ENCODE data around the gene PACSIN1.

The PACSIN1 gene

DNA sequence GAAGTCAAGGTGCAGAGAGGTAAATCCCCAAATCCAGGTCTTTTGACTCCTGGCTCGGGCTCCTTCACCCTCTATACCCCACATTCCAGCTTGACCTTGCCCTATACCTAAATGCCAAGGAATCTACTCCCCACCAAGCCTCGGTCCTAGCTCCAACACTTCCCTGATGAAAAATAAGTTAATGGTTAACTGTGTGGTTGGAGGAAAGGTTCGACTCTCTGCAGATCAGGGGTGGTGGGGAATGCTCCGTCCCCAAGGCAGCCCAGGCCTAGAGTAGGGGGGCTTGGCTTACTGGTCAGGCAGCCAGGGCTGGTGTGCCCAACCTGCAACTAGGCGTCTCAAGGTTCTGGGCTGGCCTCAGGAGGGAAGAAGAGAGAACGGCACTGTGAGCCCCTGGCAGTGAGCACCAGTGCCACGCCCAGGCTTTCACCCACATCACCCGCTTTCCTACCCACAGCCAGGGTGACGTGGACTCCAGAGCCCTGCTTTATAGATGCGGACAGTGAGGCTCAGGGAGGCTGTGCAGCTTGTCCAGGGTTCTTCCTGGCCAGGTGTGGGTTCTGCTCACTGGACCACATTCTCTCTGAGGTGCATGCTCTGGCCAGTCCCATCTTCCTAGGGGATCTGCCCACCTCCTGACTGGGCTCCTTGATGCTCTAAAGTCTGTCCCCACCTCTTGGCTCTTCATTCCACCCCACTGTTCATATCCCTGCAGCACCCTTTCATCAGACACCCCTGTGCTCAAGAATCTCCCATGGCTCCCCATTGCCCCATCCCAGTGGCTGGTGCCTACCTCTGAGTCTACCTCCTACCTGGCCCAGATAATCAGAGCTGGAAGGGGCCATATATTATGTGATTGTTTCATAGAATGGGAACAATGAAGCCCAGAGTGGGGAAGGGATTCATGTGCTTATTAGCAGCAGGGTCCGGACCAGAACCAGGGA lies 82.1 kb downstream of the PACSIN1 start:
- ATAC-seq: no peak

DNA sequence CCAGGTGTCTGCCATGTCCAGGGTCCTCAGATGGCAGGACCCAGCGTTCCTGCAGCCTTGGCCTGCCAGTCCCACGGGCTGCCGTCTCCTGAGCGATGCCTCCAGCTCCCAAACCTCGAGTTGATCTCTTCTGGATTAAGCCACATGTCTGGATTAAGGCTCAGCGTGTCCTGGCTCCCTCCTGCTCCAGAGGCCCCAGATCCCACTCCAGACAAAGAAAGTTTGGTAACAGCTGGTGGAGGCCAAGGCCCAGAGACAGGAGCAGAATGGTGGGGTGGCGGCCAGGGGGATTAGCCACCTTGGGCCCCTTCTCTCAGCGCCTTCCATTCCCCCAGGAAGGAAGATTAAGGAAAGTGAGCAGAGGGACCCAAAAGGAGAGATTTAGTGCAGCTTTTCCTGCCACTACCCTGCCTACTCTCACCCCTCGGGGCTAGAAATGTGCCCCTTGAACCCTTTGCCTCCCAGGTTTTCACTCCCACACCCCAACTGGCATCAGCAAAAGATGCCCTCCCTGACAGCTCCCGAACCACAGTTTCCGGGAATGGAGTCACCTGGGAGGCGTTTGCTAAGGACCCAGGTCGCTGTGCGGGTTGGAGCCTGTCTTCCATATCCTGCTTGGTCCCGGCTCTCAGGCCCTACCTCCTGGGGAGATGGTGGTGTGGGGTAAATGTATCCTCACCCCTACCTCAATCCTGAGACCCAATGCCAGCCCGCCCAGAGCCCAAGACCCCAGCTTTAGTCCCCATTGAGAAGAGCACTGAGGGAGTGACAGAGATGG lies 83.3 kb downstream of the PACSIN1 start:
- ATAC-seq: no peak

GRCh38 chr6:34549804-34550202 lies 83.9 kb downstream of the PACSIN1 start:
- ATAC-seq: no peak

DNA sequence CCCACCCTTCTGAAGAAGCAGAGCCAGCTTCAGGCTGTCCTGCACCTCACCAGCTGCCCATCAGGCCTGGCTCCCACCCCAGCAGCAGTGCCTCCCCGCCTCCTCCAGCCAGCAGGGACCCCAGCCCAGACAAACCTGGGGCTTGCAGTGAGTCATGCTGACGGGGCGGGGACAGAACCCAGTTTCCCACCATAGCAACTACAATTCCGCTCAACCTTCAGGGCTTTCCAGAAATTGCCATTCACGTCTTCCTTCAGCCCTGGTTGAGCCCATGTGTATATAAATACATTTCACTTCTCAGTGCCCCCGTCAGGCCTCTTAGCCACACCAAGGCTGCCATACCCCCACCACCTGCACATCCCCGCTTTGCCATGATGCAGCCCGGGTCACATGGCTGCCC lies 85.8 kb downstream of the PACSIN1 start:
- no peak for ATAC-seq

- ATAC-seq: no peak
Observed at GRCh38 chr6:34552620-34553019, 86.7 kb downstream of the PACSIN1 start.

DNA sequence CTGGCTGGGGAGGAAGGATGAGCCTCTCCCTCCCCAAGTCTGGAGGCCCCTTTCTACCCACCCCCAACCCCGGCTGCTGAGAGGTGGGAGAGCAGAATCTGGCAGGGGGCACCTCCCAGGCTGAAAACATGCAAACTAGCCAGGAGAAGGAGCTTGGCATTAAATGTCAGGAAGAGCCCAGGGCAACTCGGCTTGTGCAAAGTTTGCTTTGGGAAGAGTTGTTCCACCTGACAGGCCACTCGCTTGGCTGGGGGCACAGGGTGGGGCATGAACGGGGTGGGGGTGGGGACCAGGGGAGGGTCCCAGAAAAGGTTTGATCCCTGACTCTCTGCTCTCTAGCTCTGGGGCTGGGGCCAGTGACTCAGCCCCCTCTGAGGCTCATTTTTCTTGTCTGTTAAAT lies 87.3 kb downstream of the PACSIN1 start:
- no peak for ATAC-seq

DNA sequence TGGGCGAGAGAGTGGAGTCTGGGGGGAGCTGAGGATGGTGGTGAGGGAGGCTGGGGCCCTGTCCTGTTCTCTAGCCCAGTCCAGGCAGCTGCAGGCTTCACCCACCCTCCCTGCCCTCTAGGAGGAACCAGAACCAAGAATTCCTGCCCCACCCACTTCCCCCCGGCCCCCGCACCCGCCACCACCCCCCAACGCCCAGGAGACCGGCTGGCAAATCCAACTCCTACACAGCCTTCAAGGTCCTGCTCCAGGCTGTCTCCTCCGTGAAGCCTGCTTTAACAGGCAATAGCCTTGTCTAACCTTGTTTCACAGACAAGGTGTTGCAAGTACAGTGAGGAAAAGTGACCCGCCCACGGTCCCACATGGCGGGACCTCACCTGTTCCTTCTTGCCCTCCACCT lies 87.9 kb downstream of the PACSIN1 start:
- no peak for ATAC-seq

- ATAC-seq: no peak
Observed at GRCh38 chr6:34554291-34555006, 88.6 kb downstream of the PACSIN1 start.

DNA sequence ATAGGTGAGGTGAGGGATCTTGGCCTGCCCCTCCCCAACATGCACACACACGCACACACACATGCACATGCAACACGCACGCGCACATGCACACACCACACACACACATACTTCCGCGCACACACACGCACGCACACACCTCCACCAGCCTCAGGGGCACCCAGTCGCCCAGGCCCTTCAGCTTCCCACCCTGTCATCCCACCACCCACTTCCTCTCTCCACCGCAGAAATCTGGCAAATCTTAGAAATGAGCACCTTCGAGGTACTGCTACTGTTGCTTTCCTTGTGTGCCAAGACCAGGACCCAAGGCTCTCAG lies 89.1 kb downstream of the PACSIN1 start:
- ATAC-seq: no peak

DNA sequence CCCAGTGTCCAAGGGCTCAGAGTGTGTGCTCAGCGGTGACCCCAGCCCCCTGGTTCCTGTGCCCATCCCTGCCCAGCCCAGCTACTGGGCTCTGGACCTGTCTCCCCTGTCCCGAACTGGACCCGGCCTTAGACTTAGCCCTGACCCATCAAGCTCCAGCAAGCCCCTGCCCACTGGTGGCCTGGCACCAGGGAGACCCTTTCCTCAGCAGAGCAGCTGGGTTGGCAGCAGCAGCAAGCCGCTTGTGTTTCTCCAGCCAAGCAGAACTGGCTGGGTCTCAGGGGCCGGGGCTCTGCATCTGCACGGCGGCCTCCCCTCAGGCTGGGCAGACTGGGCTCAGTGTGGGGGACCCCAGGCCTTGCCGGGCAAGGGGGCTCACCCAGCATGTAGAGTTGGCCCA lies 89.5 kb downstream of the PACSIN1 start:
- no peak for ATAC-seq

DNA sequence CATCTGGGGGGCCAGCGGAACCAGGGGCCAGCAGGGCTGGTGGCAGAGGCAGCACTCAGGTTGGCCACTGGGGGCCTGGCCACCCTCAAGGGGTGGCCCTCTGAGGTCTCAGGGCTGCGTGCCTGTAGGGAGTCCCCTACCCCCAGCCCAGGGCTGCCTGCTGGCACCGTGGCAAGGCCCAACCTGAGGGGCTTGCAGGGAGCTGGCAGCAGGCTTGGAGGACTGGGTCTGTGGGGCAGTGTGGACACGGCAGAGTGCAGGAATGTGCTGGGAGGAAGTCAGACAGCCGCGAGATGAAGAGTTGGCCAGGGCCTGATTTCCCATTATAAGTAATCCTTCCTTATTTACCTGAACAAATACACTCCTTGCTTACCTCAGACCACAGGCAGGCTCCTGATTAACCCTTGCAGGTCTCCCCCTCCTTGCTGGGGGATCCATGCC lies 90.2 kb downstream of the PACSIN1 start, which contains the start of gene SPDEF:
Gene SPDEF (minus strand): TSS at position 299 of the 441 bp plus-strand sequence. CDS start 11,874 bp downstream, outside the sequence.
- ATAC-seq: no peak

DNA sequence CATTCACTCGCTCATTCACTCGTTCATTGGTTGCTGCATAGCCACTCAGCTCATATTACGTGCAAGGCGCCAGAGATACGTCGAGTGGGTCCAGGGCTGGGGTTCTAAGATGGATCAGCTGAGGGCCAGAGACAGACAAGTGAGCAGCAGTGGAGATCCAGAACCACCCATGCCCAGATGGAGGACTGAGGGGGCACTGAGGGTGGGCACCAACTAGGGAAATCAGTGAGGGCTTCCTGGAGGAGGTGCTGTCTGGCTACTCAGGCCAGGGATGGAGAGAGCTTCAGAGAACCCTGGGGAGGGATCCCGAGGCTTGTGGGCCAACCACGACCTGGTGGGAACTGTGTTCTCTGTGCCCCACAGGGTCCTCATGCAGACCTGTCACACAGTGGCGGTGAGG lies 90.6 kb downstream of the PACSIN1 start:
- ATAC-seq: no peak

GRCh38 chr6:34557228-34557627 lies 91.4 kb downstream of the PACSIN1 start:
- ATAC-seq: no peak

DNA sequence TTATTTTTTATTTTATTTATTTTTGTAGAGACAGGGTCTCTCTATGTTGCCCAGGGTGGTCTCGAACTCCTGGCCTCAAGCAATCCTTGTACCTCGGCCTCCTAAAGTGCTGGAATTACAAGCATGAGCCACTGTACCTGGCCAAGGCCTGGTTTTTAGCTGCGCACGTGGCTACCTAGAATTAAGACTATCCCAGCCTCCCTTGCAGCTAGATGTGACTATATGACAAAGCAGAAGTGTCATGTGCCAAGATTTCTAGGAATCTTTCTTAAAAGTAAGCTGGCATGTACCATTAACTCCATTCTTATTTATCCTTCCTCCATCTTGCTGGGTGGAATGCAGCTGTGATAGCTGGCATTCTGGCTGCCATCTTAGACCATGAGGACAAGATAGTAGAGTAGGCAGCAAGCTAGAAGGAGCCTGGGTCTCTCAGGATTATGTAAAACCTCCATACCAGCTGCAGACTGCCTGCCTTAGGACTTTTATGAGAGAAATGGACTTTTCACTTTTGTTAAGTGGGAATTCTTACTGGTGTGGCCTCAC lies 92.4 kb downstream of the PACSIN1 start:
- ATAC-seq: no peak

DNA sequence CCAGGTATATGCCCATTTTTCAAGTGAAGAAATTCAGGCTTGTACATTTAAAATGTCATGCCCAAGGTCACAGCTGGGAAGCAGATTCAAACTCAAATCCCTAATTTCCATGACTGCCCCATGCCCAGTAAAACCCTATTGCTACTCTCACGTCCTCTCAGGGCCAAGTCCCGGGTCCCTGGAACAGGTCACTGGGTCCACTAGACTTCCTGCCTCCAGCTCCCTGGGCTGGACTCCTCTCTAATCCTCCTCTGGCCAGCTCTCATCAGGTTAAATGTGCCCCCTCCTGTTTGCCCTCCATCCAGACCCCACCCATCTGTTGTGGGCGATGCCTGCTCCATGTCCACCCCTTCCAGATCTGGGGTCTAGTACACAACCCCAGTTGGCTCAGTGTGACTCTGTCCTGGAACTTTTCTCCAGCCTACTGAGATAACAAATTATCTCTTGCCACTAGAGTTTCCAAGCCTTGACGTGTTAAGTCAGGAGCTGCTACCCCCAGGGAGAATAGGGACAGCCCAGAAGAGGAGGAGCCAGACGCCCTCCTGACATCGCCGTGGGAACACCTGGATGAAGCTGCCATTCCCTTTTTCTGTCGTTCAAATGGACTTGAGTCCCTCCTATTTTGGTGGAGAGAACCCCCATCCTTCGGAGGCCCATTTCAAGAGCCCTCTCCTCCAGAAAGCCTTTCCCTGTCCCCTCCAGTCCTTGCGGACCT lies 93.9 kb downstream of the PACSIN1 start:
- no peak for ATAC-seq

DNA sequence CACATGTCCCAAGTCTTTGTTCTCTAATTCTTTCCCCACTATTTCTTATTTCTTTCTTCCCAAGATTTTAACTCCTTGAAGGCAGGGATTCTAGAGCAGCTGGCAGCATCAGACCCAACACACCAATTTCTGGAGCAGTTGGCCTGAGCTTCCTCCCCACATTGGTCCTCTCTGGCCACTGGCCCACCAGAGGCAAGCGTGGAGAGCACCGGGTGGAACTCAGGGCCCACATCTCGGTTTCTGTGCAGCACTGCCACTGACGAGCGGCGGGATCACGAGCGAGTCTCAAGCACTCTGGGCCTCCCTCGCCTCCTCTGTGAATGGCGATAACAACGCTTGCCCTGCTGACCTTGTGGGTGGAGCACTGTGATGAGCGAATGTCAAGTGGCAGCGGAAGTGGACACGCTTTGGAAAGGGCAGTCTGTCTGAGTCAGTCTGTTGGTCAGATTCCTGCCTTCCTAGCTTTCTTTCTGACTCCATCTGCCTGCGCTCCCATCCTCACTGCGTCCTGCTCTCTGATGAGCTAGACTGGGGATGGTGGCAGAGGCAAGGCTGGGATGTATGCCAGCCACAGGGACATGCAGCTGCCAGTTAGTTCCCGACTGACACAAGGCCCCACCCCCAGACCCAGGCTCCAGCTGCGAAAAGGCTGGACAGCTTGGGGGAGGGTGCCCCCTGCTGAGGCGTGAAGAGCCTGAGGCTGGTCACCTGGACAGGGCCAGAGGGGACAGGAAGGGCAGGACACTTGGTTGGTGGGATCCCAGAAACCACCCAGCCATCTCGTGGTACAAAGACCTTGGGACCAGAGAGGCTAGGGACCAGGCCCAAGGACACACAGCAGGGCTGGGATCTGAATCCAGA lies 94.7 kb downstream of the PACSIN1 start:
- no peak for ATAC-seq

- ATAC-seq: no peak
Observed at GRCh38 chr6:34561227-34561530, 95.3 kb downstream of the PACSIN1 start.

DNA sequence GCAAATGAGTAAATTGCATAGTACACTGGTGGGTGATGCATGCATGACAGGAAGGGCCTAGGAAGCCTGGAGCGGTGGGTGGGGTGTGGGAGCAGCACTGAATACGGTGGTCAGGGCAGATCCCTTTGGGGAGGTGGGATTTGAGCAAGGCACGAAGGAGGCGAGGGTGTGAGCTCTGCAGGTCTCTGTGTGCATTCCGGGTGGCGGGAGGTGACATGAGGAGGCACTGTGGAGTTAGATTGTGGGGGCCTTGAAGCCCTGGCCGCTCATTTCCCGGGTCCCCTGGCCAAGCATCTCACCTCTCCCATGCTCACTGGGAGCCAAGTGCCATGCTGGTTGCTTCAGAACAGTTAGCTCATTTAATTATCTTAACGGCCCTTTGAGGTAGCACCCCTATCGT lies 96.5 kb downstream of the PACSIN1 start:
- no peak for ATAC-seq

GRCh38 chr6:34562861-34563512 lies 97.1 kb downstream of the PACSIN1 start:
- no peak for ATAC-seq

- ATAC-seq: no peak
Observed at GRCh38 chr6:34563513-34563870, 97.6 kb downstream of the PACSIN1 start.

DNA sequence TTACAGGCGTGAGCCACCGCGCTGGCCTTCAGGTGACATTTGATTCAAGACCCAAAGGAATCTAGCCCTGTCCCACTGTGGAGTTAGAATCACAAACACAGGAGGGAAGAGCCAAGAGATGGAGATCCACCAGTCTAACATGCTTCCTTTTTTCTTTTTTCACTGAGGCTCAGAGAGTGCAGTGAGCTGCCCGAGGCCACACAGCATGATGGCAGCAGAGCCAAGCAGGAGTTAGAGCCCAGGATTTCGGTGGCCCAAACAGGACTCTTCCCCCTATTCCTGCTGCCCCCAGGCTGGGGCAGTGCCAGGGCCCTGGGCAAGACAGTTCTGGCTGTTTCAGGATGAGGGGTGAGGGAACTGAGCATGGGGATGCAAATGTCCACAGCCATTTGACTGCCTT lies 98.3 kb downstream of the PACSIN1 start:
- ATAC-seq: no peak
